MM.1S (cell line): ENCODE data around the gene TFAP2D.

Experiments used
- EZH2 ChIP-seq: fragments of 300-600 bp; sonication (generic); optimal IDR thresholded peaks from 2 replicates; pipeline ENCODE3; 2017; ENCODE audit warnings: low read depth, mild to moderate bottlenecking, antibody characterized with exemption, low read length, mixed read lengths
- EZH2phosphoT487 ChIP-seq: fragments of 300-600 bp; sonication (generic); IDR thresholded peaks from 2 replicates; pipeline ENCODE4 v1.6.1; 2018; ENCODE audit warnings: antibody characterized with exemption, low read length
- TF ChIP-seq, protein P1 (sequence below): fragments of 300-600 bp; sonication (generic); IDR thresholded peaks from 2 replicates; pipeline ENCODE4 v1.5.1; 2016; ENCODE audit warnings: antibody characterized with exemption, low read length, mixed read lengths

GRCh38 chr6:50713226-50713625 is at the start of gene TFAP2D:
- TF ChIP-seq EZH2phosphoT487: no peak
- TF ChIP-seq, protein P1, sequence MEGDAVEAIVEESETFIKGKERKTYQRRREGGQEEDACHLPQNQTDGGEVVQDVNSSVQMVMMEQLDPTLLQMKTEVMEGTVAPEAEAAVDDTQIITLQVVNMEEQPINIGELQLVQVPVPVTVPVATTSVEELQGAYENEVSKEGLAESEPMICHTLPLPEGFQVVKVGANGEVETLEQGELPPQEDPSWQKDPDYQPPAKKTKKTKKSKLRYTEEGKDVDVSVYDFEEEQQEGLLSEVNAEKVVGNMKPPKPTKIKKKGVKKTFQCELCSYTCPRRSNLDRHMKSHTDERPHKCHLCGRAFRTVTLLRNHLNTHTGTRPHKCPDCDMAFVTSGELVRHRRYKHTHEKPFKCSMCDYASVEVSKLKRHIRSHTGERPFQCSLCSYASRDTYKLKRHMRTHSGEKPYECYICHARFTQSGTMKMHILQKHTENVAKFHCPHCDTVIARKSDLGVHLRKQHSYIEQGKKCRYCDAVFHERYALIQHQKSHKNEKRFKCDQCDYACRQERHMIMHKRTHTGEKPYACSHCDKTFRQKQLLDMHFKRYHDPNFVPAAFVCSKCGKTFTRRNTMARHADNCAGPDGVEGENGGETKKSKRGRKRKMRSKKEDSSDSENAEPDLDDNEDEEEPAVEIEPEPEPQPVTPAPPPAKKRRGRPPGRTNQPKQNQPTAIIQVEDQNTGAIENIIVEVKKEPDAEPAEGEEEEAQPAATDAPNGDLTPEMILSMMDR: no peak
- TF ChIP-seq EZH2: no peak
